OCI-LY3 (cell line): ENCODE measurements around the gene AGPAT3.

Source experiments
- H2AFZ ChIP-seq: fragments of 200-600, 300-600 bp; shearing (Covaris generic); 2 replicates; pipeline ENCODE4 v1.6.0; 2014; ENCODE audit warnings: antibody characterized with exemption, low read depth, low read length
- H3K27ac ChIP-seq: fragments of 200-600, 300-600 bp; sonication (generic); 2 replicates; pipeline ENCODE4 v1.5.1; 2014; ENCODE audit warnings: mild to moderate bottlenecking, low read length, moderate library complexity, mixed read lengths
- H3K27me3 ChIP-seq: fragments of 200-600, 300-600 bp; sonication (generic); 2 replicates; pipeline ENCODE4 v1.6.1; 2014; ENCODE audit warnings: low read depth, low read length, mixed read lengths
- H3K36me3 ChIP-seq: fragments of 200-600, 300-600 bp; sonication (generic); replicated peaks from 2 replicates; pipeline ENCODE3; 2014; ENCODE audit warnings: low read depth, low read length, mixed read lengths
- H3K4me1 ChIP-seq: fragments of 300-600, 200-600 bp; sonication (generic); 2 replicates; pipeline ENCODE4 v1.6.1; 2014; ENCODE audit warnings: low read length, mixed read lengths
- H3K4me2 ChIP-seq: fragments of 200-600, 300-600 bp; sonication (generic); 2 replicates; pipeline ENCODE4 v1.6.1; 2014; ENCODE audit warnings: low read length, mixed read lengths
- H3K4me3 ChIP-seq: fragments of 300-600, 200-600 bp; sonication (generic); 2 replicates; pipeline ENCODE4 v1.5.1; 2014; ENCODE audit warnings: antibody characterized with exemption, mild to moderate bottlenecking, low read length, moderate library complexity
- H3K79me2 ChIP-seq: fragments of 300-600, 200-600 bp; shearing (Covaris generic); 2 replicates; pipeline ENCODE4 v1.6.1; 2014; ENCODE audit warnings: mild to moderate bottlenecking, low read length, mixed read lengths
- H3K9ac ChIP-seq: fragments of 300-600, 200-600 bp; shearing (Covaris generic); 2 replicates; pipeline ENCODE4 v1.6.0; 2014; ENCODE audit warnings: mild to moderate bottlenecking, low read length, moderate library complexity
- H3K9me3 ChIP-seq: fragments of 200-600, 300-600 bp; shearing (Covaris generic); 2 replicates; pipeline ENCODE4 v1.6.1; 2014; ENCODE audit warnings: low read length, mixed read lengths; ENCODE audit not compliant: insufficient read depth
- H4K20me1 ChIP-seq: fragments of 200-600, 300-600 bp; sonication (generic); 2 replicates; pipeline ENCODE4 v1.6.1; 2016; ENCODE audit warnings: low read length, mixed read lengths; ENCODE audit not compliant: insufficient read depth
- EZH2phosphoT487 ChIP-seq: fragments of 200-600 bp; shearing (Covaris generic); IDR thresholded peaks from 2 replicates; pipeline ENCODE4 v1.6.1; 2018; ENCODE audit warnings: antibody characterized with exemption, mixed run types, low read depth
- TF ChIP-seq, protein P1 (sequence below): fragments of 200-600, 300-600 bp; sonication (generic); IDR thresholded peaks from 2 replicates; pipeline ENCODE4 v1.5.1; 2014; ENCODE audit warnings: antibody characterized with exemption, low read length, low read depth

Gene AGPAT3

DNA sequence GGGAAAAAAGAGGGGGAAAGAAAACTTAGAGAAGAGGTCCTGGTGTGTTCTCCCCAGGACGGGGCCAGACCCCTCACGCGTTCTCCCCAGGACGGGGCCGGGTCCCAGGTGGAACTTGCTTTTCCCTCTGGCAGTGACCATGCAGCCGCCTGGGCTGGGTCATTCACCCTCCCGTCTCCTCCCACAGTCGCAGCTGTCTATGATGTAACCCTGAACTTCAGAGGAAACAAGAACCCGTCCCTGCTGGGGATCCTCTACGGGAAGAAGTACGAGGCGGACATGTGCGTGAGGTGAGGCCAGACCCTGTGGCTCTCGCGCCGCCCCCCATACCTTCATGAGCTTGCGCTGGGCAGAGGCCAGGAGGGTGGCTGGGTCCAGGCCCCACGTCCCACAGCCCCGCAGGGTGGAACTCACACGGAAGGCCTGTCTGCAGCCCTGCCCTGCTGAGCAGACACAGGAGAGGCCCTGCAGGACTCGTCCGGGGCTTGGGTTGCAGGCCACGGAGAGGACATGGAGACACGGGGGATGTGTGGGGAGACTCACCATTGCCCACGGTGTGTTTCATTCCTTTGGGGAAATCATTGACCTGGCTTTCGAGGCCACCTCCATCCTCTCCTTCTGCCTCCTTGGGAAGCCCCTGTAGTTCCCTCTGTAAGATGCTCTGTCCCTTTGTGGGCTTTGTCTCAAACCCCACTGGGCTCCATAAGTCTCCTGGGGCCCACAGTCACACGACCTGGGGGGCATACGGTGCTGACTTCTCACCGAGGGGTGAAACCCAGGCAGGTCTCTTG is 106.4 kb downstream of the AGPAT3 start:
- no peak overlapping the region for H3K27ac ChIP-seq
- H3K4me1 ChIP-seq, result peaks cover 6% of the 10 kb centered on the region; the same call in 1 of the 2 replicates
- no peak overlapping the region for H3K9ac ChIP-seq
- H4K20me1 ChIP-seq, result no peaks in the 10 kb centered on the region
- no peaks in the 10 kb centered on the region for H3K27me3 ChIP-seq
- H3K4me2 ChIP-seq, result no peak overlapping the region
- no peaks in the 10 kb centered on the region for H3K79me2 ChIP-seq
- TF ChIP-seq EZH2phosphoT487, result no peak
- H3K9me3 ChIP-seq, result no peaks in the 10 kb centered on the region
- no peak overlapping the region for H3K4me3 ChIP-seq
- peaks cover 15% of the 10 kb centered on the region for H3K36me3 ChIP-seq
- H2AFZ ChIP-seq, result no peak overlapping the region

DNA sequence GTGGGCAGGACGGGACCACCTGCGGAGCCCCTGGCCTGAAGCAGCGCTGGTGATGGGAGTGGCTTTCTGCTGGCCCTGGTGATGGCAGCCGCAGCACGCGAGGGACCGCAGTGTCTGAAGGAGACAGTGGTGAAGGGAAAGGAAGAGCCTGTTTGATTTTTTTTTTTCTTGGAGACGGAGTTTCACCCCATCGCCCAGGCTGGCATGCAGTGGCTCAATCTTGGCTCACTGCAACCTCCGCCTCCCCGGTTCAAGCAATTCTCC is 106.9 kb downstream of the AGPAT3 start:
- peaks cover 6% of the 10 kb centered on the region; the same call in 1 of the 2 replicates for H3K4me1 ChIP-seq
- H3K27me3 ChIP-seq, result no peaks in the 10 kb centered on the region
- H3K4me2 ChIP-seq, result no peak overlapping the region
- no peaks in the 10 kb centered on the region for H4K20me1 ChIP-seq
- no peak overlapping the region for H2AFZ ChIP-seq
- H3K9ac ChIP-seq, result no peak overlapping the region
- TF ChIP-seq, protein P1, sequence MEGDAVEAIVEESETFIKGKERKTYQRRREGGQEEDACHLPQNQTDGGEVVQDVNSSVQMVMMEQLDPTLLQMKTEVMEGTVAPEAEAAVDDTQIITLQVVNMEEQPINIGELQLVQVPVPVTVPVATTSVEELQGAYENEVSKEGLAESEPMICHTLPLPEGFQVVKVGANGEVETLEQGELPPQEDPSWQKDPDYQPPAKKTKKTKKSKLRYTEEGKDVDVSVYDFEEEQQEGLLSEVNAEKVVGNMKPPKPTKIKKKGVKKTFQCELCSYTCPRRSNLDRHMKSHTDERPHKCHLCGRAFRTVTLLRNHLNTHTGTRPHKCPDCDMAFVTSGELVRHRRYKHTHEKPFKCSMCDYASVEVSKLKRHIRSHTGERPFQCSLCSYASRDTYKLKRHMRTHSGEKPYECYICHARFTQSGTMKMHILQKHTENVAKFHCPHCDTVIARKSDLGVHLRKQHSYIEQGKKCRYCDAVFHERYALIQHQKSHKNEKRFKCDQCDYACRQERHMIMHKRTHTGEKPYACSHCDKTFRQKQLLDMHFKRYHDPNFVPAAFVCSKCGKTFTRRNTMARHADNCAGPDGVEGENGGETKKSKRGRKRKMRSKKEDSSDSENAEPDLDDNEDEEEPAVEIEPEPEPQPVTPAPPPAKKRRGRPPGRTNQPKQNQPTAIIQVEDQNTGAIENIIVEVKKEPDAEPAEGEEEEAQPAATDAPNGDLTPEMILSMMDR, result no peak
- TF ChIP-seq EZH2phosphoT487, result no peak
- H3K9me3 ChIP-seq, result no peaks in the 10 kb centered on the region
- H3K36me3 ChIP-seq, result peaks cover 15% of the 10 kb centered on the region
- no peak overlapping the region for H3K4me3 ChIP-seq
- H3K79me2 ChIP-seq, result no peaks in the 10 kb centered on the region
- H3K27ac ChIP-seq, result no peak overlapping the region

DNA sequence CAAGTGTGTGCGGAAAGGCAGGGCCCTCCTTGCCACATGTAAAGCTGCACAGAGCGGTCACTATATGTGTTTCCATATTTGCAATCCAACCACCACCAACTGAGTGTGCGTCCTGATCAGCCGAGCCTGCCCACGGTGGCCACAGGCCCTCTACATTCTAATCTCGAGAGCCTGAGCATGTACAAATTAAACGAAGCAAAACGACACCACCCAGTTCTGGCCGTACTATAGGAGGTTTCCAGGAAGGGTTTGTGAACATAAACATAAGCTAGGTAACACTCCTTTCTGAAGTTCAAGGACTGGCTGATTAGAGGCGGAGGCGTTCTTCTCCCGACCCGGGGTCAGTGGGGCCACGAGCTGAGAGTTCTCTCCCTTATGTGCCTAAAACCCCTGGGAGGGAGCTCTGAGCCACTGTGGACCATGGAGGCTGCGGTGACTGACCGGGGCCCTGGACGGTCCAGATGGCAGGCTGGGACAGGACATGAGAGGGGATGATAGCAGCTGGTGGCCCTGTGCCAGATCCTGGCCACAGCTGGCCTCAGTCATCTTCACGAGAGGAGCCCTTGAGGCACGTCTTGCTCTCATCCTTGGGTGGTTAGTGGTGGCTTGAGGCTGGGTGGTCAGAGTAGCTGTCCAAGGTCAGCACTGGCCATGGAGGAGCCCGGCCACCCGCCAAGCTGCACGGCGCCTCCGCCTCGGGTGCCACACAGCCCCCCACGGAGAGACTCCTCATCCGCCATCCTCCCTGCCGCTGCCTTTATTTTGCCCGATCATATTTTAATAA is 108.0 kb downstream of the AGPAT3 start:
- Histone ChIP-seq H2AFZ (no peak overlapping the region), H3K27me3 (no peaks in the 10 kb centered on the region), H3K27ac (no peak overlapping the region), H3K9ac (no peak overlapping the region), H3K9me3 (no peaks in the 10 kb centered on the region), H3K79me2 (no peaks in the 10 kb centered on the region), H3K4me3 (no peak overlapping the region), H3K4me2 (no peak overlapping the region), H3K36me3 (peaks cover 15% of the 10 kb centered on the region), H4K20me1 (no peaks in the 10 kb centered on the region), H3K4me1 (peaks cover 6% of the 10 kb centered on the region; the same call in 1 of the 2 replicates)
- TF ChIP-seq, protein P1, result no peak
- TF ChIP-seq EZH2phosphoT487, result no peak

DNA sequence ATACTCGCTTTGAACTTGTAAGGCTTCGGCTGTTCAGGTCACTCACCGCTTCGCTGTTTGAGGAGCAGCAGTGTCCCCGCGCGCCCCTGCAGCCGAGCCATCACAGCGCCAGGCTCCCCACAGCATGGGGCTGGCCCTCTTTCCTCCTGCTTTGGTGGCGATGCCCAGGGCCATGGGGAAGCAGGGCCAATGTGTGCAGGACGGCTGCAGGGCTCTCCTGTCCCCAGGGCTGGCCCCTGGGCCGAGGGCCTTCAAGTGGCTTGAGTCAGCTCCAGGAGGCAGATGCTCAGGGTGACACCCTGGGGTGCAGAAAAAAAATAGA is 108.6 kb downstream of the AGPAT3 start:
- no peaks in the 10 kb centered on the region for H4K20me1 ChIP-seq
- no peak overlapping the region for H3K27ac ChIP-seq
- no peak overlapping the region for H3K4me2 ChIP-seq
- no peak overlapping the region for H2AFZ ChIP-seq
- H3K79me2 ChIP-seq, result no peaks in the 10 kb centered on the region
- H3K27me3 ChIP-seq, result no peaks in the 10 kb centered on the region
- peaks cover 17% of the 10 kb centered on the region for H3K36me3 ChIP-seq
- H3K9ac ChIP-seq, result no peak overlapping the region
- no peaks in the 10 kb centered on the region for H3K9me3 ChIP-seq
- TF ChIP-seq, protein P1, result no peak
- TF ChIP-seq EZH2phosphoT487, result no peak
- no peak overlapping the region for H3K4me3 ChIP-seq
- peaks cover 6% of the 10 kb centered on the region; the same call in 1 of the 2 replicates for H3K4me1 ChIP-seq
